SIG-M5 treated with dmso at 0.1 percent for 504 hours (cell line): Measurements from ENCODE around the gene KLK13.

Source experiments
- DNase-seq: peaks from one replicate; lab custom pipeline; 2025; ENCODE audit not compliant: unreplicated experiment; lab: John Stamatoyannopoulos, UW

KLK13 gene

DNA sequence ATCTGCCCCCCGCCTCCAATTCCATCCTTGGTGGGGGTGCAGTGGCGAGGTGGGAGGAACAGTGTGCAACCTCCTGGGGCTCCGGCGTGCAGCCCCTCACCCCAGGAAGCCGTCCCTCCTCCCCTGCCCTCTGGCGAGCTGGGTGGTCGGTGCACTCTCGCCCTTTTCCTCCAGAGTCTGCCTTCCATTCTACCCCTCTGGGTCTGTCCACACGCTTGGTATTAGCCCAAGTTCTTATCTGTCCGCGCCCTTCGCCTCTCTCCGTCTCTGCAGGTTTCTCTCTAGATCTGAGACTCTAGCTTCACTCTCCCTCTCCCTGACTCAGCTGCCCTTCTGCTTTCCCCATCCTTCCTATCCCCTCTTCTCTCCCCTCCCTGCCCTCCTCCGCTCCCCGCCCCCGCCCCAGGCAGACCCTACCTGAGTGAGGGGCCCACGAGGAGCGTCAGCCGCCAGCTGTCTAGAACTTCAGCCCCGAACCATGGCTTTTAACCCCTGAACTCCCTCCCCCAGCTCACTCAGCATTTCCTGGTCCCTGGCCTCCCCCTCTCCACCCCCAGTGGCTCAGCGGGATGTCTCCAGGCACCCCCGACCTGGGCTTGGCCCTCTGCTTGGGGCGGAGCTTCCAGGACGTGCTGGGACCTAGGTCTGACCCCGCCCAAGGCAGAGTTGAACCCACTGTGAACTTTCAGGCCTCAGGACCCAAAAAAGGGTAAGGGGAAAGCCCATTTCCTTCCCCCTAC lies 499 bp upstream of the KLK13 start:
- DNase-seq, result no peak

DNA sequence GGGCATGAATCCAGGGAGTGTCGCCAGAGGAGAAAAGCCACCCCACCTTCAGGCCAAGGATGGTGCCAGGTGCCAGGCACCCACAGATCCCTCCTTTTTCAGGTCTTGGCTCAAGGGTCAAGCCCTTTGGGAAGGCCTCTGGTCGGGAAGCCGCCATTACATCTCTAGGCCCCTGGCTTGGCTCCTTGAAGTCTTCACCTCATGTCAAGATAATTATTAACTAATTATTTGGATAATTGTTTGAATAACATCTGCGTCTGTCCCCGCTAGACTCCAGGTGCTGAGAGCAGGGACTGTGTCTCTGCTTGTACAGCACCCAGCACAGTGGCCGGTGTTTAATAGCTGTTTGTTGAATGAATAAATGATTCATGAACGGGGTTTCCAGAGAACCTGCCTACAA lies 1.2 kb downstream of the KLK13 start:
- DNase-seq, result no peak

DNA sequence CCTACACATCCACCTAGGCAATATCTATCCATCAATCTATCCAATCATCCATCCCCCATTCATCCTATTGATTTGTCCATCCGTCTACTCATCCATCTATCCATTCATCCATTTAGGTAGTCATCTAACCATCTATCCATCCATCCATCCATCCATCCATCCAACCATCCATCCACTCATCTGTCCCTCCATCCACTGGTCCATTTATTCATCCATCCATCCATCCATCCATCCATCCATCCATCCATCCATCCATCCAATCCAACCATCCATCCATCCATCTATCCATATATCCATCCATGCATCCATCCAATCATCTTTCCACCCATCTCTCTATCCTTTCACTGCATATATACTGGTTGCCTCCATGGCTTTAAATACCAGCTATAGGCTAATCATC lies 3.9 kb downstream of the KLK13 start:
- DNase-seq, result no peak

DNA sequence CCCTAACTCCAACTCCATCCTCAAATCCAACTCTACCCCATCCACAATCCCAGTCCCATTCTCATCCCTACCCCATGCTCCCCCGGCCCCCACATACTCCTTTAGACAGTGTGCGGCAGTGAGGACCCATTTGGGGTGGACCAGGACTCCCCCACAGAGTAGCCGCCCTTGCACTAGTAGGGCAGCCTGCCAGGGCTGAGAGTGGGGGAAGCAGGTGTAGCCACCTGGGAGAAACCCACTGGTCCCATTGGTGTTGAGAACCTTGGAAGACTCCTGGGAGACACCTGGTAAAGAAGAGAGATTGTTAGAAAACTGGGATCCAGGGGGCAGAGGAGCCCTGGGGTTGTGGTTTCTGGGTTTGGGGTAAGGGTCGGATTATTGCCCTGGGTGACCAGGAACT lies 4.6 kb downstream of the KLK13 start:
- DNase-seq, result no peak

DNA sequence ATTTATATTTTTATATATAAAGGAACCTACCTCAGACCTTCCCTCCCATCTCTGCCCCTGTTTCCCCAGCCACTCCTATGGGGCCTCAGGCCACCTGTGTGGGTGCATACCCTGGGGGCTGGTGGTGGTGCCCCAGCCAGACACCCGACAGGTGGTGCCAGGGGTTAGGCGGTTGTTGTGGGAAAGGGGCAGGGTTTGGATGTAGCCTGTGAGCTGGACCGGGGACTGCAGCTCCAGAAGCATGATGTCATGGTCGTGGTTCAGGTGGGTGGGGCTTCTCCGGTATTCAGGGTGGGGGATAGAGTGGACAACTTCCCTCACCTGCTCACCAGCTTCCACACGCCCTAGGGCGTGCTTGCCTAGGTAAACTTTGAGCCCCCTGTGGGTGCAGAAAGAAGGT lies 5.2 kb downstream of the KLK13 start:
- no peak for DNase-seq

DNA sequence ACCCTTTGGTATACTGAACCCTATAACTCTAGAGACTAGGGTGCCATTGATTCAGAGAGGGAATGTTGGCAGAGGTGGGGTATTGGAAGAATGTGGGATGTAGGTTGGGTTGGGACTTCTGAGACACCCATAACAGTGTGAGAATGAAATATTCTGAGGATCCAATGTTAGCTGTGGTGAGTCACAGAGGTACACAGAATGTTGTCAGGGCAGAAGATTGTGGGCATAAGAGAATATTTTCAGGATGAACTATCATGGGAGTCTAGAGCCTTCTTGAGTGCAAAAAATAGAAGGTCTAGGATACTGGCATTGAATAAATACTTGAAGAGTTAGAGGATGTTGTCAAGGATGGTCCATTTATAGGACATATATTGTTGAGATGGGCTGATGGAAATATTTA lies 9.0 kb downstream of the KLK13 start:
- DNase-seq, result no peak

DNA sequence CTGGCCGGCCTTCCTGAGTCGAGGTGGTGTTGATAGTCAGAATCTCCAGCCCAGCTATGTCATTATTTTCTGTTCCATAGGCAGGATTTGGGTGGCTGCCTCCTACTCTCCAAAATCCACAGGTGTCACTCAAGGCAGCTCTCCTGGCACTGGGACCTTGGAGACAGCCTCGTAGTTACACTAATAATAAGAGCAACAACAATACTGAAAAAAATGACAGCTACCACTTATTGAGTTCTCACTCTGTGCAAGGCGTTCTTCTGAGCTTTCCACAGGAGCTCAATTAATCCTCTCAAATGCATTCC lies 17.9 kb downstream of the KLK13 start:
- DNase-seq, result no peak

DNA sequence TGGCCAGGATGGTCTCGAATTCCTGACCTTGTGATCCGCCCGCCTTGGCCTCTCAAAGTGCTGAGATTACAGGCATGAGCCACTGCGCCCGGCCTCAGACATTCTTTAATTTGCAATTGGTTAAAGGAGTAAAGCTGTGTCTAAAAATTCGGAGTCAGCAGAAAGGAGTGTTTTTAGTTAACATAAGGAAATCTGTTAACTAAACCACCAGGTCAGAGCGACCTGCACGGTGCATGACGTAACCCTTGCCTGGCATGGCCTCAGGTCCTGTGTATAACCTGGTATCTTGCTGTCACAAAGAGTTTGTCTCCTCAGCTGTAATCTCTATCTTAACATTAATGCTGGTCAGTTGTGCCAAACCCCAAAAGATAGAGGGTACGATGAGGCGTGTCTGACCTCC lies 20.6 kb downstream of the KLK13 start:
- DNase-seq, result no peak

DNA sequence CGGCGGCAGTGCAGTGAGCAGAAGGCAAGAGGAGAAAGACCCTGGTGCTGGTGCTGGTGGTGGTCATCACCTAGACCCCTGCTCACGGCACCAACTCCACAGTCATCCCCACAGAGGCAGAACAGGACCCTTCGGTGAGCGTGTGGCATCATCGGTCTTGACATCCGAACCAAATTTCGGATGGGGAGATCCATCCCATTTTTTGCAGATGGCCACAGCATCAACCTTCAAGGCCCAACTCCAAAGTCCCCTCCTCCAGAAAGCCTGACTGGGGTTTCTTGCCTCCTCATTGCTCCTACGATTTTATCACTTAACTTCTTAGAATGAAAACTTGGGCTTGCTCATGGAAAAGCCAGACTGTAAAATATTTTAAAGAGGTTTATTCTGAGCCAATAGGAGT lies 21.4 kb downstream of the KLK13 start:
- DNase-seq, result no peak

DNA sequence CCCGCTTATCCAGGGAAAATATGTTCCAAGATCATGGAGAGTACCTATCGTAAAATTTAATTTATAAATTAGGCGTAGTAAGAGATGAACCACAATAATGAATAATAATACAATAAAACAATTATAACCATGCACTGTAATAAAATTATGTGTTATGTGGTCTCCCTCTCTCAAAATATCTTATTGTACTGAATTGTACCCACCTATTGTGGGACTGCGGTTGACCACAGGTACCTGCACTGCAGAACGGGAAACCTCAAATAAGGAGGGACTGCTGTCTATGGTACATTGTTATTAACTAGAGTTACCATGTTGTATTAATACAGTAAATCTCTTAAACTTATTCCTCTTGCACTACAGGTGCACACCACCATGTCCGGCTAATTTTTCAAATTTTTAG lies 24.7 kb downstream of the KLK13 start:
- no peak for DNase-seq

DNA sequence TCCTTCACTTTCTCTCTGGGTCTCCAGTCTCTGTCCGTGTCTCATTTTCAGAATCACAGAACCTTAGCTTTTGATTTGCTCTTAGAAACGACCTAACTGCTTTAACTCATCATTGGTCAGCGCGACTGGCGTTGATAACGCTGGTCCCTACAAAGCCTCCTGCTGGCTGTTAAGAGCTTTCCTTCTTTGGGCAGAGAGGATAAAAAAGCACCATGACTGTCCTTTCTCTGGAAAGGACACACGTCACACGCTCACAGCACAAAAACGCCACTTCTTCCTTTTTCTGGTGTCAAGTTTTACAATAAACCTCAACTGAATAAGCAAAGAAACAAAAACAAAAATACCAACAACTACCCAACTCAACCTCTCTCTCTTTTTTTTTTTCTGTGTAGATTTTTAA lies 28.4 kb downstream of the KLK13 start:
- DNase-seq, result no peak

DNA sequence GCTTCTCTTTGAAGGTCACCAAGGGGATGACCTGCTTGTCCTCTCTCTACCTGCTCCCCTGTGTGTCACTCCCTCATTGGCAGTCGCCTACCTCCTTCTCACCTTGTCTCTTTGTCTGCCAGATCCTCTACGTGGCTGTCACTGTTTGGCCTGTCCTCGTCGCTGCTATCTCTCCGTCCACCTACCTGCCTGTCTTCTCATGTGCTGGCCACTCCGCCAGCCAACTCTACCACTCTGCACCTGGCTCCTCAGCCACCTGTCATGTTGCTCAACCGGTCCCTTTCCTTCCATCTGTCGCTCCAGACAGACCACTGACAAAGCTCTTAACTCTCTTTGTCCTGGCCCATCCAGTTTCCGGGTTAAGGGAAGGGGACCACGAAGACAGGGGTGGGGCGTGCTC lies 30.2 kb downstream of the KLK13 start, which contains the start of gene KLK12:
TSS of gene KLK12 (minus strand) at position 299 of the 400 bp plus-strand sequence. CDS start 381 bp downstream, outside the sequence.
- no peak for DNase-seq

DNA sequence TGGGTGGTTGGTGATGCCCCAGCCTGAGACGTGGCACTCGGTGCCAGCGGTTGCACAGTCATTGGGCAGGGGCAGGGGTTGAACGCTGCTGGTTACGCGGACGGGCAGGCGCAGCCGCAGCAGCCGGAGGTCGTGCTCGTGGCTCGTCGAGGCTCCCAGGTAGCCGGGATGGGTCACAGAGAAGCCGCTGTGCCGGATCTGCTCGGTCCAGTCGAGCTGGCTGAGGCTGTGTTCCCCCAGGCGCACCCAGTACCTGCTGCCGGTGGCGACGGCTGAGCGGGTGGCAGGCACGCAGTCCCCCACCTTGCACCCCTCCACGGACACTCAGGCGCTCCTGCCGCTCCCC lies 33.0 kb downstream of the KLK13 start:
- no peak for DNase-seq

DNA sequence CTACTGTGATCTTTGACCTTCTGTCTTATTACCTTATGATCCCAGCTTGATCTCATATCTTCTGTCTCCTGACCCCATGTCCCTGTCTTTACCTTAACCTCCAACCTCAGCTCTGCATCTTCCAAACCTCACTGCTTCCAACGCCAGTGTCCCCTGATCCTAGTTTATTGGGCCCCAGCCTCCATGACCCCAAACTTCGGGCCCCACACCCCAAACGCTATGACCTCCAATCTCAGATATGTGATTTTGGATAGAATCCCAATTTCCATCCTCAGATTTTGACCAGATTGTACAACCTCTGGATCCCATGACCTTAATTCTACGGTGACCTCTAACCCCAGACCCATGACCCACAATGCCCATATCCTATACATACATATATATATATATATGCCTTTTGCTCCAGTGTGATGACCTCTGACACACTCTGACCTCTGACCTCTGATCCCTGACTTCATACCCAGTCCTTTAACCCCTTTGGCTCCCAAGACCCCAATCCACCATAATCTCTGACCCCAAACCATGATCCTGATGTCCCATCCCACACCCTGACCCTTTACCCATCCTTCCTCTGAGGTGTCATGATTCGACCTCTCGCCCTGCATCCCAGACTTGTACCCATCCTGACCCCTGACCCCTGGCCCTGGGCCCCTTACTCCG lies 33.5 kb downstream of the KLK13 start:
- DNase-seq, result no peak

DNA sequence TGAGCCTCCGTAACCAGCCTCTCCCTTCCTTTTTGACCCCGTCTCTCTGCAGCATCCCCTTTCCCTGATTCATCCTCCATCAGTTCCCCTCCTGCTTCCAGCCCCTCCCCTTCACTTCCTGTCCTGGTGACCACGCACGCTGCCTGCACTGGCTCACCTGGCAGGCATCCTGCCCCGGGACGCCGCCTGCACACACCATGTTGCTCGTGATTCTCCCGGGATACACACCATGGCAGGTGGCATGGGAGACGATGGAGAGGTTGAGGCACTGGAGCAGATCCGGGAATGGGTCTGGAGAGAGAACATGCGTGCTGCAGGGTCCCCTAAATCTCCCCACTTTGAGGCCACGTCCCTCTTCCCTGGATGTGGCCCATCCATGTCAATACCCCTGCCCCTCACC lies 34.3 kb downstream of the KLK13 start:
- DNase-seq, result no peak

DNA sequence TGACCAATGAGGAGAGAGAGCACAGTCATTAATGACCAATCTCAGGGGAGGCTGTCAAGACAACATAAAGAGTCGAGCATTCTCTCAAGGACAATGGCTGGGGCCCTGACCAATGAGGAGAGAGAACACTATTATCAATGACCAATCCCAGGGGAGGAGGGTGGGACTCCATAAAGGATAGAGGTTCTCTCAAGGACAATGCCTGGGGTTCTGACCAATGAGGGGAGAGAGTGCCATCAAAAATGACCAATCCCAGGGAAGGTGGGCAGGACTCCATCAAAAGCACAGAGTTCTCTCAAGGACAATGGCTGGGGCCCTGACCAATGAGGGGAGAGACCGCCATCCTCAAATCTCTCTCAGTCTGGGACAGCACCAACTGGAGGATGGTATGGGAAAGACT lies 35.2 kb downstream of the KLK13 start:
- DNase-seq, result no peak

DNA sequence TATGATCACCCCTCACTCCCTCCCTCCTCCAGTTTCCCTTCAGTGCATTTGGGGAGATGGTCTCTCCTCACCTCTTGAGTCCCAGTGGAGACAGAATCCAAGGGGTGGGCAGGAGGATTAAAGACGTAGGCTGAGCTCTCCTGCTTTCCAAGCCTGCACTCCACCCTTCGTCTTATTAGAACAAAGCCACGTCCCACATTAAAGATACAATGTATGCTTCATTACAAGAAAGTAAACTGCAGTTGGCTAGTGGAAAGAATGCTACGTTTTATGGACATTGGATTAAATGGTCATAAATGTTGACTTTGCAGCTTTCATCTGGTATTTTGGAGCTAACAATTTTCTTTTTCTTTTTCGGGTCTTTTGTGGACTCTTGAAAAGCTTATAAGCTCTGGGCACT lies 37.0 kb downstream of the KLK13 start:
- DNase-seq, result peak; percentile 23

DNA sequence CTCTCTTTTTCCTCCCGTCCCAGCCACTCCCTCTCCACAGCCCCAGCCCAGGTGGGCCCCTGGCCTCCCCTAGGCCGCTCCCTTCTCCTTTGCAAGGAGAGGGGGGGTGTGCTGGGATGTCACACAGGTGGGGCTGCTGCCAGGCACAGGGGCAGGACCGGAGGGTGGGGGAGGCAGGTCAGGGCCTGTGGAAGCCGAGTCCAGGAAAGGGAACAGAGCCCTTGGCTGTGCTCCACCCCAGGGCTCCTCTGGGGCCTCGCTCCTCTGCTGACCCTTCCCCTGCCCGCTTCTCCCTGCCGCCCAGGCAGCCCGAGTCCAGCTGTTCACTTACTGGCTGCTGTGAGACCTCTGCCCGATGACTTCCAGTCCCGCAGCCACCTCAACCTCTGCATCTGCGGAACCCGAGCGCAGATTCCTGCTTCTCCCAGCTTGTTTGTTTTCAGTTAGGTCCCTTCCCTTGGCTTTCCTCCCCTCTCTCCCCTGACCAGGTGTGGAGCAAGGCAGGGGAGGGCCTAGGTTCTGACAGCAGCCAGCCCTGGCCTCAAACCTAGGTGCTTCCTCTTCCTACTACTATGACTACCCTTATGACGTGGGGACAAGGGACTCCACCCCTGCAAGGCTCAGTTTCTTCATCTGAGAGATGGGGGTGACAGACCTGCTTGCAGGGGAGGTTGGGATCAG lies 37.6 kb downstream of the KLK13 start:
- DNase-seq, result no peak

DNA sequence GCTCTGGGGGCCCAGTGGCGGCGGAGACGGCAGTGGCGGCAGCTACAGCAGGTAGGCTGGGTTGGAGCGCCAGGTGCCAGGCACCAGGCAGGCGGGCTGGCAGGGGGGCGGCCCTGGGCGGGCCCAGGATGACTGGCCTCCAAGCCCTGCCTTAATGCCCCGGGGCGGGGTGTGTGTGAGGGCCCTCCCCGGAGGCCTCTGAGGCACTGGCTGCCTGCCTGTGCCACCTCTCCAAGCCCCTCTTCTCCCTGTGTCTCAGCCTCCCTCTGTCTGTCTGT lies 38.4 kb downstream of the KLK13 start, which contains the start of gene KLK11:
TSS of gene KLK11 (minus strand) at position 63 of the 278 bp plus-strand sequence. CDS start 985 bp downstream, outside the sequence.
- DNase-seq, result no peak

DNA sequence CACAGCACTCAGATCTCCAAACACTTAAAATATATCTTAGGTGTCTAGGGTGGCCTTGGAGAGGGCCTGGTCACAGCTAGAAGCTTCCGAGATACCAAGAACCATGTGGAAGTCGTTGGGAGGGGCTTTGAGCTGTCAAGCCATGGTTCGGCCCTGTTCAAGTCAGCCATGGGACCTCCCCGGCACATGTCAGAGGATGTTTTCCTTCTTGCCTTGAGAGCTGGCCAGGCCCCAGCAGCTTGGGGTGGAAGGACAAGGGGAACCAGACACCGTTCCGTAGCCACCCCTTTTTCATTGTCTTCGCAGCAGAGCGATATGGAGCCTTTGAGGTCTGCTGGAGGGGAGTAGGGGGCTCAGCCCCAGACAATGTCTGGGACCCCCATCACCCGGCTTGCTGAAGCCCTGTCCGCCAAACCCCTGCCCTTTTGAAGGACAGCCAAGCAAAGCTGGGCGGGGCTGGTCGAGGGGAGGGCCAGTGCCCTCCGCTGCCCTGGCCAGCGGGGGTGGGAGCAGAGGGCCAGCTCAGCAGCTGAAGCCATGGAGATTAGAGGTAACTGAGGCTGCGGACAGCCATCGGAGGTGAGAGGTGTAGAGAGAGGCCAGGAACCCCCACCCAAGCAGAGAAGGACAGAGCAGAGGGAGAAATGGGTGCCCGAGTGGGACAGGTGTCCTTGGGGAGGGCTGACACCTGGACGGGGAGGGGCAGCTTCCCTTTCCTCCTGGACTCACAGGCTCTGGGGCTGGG lies 38.9 kb downstream of the KLK13 start:
- no peak for DNase-seq

DNA sequence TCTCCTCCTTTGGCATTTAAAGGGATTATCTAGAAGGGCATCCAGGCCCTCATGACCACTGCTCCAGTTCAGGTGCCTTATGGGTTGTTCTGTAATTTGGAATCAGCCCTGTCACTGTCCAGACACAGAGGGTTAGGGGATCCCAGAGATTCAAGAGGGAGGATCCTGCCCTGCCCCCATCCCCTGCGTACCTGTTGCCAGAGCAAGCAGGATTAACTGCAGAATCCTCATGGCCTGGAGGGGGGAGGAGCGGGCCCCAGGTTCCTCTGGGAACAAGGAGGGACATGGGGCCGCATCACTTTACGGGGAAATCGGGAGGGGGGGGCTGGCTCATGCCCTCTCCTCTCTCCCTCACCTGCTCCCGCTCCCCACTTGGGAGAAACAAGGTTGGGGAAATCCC lies 39.5 kb downstream of the KLK13 start:
- DNase-seq, result no peak

DNA sequence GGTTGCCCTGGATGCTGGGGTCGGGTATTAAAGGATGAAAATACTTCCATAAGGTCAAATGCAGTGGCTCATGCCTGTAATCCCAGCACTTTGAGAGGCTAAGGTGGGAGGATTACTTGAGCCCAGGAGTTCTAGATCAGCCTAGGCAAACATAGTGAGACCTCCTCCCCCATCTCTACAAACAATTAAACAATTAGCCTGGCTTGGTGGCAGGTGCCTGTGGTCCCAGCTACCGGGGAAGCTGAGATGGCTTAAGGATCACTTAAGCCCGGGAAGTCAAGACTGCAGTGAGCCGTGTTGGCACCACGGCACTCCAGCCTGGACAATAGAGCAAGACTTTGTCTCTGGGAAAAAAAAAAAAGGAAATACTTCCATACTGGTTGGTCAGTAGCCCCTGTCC lies 40.0 kb downstream of the KLK13 start:
- DNase-seq, result no peak
